Measurements from ENCODE around the gene RNU2-1.

GRCh38 chr17:43224146-43224705 is 9.6 kb downstream of the RNU2-1 start:
- TF ChIP-seq CTCF (optimal IDR thresholded peaks at IDR 0.05 in 1 of 3, IDR thresholded peaks at IDR 0.05 in 1 of 3, conservative IDR thresholded peaks at IDR 0.05 in 1 of 3; ENCODE audit: extremely low read depth in 1 of 3, insufficient read depth in 2 of 3, low read length in 3 of 3): no peak
- no peak for TF ChIP-seq EZH2 (IDR thresholded peaks at IDR 0.05; ENCODE audit: low read length)
